GM18867 (cell line): ENCODE data around the gene SCRT2.
"Not testable (repeated sequence)": the region's sequence is repeated elsewhere in the genome, so short reads cannot be mapped to it uniquely, and the experiment has no call there.

Experiments
- ATAC-seq: cut with Tn5 transposase; IDR thresholded peaks from one replicate; pipeline ENCODE4 v1.9.1; 2021; ENCODE audit warnings: mild to moderate bottlenecking, moderate library complexity; ENCODE audit not compliant: unreplicated experiment

SCRT2 gene

GRCh38 chr20:675453-676314, at the start of gene SCRT2:
Gene SCRT2, minus strand, starts transcription at chr20:675802. Its CDS starts 201 bp downstream, at chr20:675601.
- no peak for ATAC-seq

GRCh38 chr20:724797-725196, 49.2 kb upstream of the SCRT2 start:
- not testable (repeated sequence) for ATAC-seq

DNA sequence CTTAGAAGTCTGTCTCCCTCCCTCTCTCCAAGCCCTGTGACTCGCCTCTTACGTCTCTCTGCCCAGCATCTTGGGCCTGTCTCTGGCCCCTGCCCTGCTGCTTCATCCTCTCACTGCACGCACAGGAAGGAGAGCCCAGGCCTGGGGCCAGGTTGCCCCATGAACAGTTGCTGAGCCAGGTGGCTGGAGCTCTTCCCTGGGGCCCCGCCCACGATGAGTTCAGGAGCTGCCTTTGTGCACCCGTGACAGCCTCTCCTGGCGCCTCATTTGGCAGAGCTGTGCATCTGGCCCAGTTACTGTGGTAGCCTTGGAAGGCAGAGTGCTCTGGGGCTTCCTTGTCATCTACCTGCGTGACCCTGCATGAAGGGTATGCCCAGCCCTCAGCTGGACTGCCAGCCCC, 48.2 kb upstream of the SCRT2 start:
- no peak for ATAC-seq

DNA sequence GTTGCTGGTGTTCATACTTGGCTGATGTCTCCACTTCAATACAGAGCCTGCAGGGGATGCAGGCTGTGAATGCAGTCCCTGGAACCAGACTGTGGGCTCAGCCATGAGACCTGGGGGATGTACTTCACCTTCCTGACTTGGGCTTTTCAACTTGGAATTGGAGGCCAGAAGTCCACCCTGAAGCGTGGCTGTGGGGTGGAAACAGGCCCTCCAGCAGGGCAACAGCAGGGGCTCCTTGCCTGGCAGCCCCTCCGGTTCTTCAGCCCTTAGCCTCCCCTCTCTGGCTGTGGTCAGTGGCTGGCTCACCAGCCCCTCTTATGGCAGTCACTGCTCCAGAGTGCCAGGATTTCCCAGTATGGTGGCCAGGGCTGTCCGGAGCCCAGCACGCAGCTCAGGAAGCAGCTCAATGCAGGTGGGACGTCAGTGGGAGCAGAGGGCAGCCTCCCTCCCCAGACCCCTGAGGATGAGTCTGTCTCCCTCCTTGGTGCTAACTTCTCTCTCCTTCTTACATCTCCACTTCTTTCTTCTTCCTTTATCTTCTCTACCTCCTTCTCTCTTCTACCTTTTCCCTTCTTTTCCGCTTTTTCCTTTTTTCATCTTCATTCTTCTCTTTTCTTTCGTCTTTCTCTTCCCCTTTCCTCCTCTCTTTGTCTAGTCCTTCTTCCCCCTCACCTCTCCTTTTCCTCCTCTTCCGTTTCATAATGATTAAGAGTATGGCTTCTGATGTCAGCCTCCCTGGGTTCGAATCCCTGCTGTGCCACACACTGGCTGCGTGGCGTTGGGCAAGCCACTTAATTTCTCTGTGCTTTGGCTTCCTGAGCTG, 47.4 kb upstream of the SCRT2 start:
- ATAC-seq: no peak

DNA sequence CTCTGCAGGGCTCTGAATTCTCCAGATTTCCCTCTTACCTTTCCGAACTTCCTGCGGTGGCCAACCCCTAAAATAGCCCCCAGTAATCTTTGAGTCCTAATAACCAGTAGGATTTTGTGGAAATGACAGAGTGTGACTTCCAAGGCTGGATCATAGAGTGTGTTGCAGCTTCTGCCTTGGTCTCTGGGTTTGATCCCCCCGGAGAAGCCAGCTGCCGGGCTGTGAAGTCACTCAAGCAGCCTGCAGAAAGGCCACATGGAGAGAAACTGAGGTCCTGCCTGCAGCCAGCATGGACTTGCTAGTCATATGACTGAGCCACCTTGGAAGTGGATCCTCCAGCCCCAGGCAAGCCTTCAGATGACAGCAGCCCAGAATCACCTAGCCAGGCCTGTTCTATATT, 46.3 kb upstream of the SCRT2 start:
- no peak for ATAC-seq

DNA sequence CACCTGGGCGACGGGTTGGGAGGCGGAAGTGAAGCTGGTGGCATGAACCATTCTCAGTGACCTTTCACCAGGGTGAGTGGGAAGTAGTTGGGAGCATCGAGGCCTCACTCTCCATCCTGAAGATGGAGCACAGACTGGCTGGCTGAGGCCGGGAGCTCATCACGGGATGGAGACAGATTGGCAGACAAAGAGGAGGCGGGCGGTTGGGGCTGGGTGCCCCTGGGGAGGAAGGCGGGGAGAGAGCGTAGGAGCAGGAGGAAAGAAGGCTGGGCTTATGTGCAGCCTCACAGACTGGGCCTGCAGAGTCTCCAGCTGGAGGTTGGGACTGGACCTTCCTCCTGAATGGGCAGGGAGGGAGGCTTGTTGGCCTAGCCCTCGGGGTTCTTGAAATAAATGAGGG, 44.2 kb upstream of the SCRT2 start:
- no peak for ATAC-seq

DNA sequence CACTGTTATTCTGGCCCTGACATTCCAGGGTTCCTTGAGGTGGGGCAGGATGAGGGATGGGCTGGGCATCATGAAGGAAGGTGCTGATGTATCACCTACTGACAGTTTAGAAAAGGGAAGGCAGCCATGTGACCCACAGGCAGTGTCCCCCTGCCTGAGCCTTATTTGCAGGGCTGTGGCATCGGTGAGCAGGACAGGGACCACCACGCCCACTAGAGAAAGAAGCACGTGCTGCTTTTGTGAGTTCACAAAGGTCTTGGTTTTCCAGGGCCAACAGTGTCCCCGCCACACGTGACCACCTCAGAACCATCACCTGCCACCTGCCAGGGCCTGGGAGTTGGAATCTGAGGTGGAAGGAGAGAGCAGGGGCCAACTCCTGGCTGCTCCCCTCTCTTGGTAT, 43.5 kb upstream of the SCRT2 start:
- no peak for ATAC-seq

GRCh38 chr20:717832-718231, 42.2 kb upstream of the SCRT2 start:
- ATAC-seq: no peak

DNA sequence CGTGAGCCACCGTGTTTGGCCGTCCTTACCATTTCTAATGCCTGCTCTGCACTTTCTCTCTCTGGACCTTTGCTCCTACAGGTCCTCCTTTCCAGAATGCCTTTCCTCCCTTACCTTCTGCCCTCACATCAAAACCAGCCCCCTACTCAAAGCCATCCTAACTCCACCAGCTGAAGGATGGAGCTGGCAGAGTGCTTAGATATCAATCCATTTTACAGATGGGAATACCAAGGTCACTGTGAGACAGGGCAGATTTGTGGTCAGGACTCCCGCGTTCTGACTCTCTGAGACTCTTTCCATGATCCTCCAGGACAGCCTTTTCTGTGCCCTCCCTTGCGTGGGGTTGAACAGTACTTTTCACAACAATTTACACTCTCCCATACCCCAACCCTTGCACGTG, 41.7 kb upstream of the SCRT2 start:
- no peak for ATAC-seq

GRCh38 chr20:714453-714852, 38.9 kb upstream of the SCRT2 start:
- ATAC-seq: no peak

DNA sequence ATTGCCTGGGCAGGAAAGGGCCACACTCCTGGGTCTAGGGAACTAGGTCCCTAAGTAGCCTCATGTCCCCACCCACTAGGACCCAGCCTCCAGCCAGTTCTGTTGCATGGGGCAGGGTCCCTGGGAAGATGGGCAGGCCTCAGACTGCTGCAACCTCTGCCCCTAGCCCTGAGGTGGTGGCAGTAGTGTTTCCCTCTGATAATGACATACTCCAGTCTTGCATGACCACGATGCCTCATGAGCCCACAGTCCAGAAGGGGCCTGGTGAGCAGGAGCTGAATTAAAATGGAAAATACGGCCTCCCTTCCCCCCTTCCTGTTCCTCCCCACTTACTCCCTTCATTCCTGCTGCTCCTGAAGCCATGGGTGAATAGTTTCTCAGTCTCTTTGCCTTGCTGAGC, 36.0 kb upstream of the SCRT2 start:
- ATAC-seq: no peak

DNA sequence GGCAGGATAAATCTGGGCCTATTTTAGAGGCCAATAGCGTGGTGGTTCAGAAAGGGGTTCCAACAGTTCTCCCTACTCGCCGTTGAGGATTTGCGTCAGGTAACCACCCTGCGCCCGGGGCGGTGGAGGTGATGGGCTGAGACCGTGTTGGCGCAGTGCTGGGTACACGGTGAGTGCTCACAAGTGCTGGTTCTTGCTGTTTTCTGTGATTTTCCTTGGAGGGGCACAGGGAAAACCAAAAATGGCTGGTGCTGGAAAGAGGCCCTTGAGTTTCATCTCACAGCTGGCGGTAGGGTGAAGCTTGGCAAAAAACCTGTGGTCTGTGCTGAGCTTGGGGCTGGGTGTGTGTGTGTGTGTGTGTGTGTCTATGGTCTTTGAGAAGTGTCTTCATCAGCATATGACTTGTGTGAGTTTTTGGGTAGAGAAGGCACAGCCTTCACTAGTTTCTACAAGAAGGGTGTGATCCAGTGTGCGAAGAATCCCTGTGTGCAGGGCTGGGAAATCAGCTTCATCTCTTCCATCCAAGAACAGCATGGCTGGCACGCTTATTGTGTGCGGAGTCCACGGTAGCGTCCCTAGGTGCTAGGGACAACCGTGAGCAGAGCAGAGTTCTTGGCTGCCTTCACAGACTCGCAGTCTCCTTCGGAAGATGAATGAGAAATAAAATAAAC, 35.3 kb upstream of the SCRT2 start:
- no peak for ATAC-seq

DNA sequence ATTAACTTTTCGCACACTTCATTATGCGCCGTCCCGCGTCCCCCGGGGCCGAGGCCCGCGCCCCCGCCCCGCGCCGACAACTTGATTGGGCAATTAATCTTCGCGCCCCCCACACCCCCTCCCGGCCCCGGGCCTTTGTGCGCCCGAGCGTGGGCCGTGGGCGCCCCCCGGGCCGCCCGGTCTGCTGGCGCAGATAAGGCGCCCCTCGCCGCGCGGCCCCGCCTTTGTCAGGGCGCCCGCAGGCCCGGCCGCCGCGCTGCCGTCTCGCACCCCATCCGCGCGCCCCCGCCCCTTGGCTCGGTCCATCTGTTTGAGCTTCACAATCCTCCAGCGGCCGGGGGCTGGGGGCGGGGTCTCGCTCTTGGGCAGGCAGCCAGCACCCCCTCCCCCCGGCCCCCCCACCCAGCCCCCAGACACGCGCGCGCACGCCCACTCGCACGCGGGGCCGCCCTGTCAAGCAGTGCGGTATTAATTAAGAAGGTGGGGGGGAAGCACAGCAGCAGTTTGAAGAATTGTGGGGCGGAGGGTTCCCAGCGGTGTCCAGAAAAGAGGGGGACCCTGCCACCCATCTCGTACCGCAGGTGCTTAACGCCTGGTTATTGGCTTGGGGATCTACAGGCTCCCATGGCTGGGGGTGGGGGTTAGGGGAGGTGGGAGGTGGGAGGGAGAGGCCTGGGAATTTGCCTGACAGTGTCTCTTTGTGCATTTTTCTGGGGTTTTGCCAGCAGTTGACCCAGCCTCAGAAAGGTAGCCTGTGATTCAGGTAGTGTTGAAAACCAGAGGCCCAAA, 34.6 kb upstream of the SCRT2 start:
- no peak for ATAC-seq

DNA sequence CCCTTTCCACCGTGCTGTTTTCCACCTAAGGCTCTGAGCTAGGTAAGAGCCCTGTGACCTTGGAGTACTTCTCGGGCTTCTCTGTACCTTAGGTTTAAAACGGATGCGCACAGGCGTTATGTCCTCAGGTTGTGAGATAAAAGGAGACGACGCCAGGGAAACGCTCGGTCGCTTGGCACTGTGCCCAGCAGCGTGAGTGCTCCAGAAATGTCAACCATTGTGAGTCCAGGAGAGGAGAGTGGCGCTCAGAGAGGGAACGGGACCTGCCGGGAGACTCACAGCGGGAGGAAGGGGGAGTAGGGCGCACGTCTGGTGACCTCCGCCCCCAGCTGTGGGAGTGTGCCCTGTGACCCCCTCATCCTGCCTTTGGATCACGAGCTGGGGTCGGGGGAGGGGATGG, 33.8 kb upstream of the SCRT2 start:
- no peak for ATAC-seq

GRCh38 chr20:708956-709355, 33.4 kb upstream of the SCRT2 start:
- no peak for ATAC-seq

DNA sequence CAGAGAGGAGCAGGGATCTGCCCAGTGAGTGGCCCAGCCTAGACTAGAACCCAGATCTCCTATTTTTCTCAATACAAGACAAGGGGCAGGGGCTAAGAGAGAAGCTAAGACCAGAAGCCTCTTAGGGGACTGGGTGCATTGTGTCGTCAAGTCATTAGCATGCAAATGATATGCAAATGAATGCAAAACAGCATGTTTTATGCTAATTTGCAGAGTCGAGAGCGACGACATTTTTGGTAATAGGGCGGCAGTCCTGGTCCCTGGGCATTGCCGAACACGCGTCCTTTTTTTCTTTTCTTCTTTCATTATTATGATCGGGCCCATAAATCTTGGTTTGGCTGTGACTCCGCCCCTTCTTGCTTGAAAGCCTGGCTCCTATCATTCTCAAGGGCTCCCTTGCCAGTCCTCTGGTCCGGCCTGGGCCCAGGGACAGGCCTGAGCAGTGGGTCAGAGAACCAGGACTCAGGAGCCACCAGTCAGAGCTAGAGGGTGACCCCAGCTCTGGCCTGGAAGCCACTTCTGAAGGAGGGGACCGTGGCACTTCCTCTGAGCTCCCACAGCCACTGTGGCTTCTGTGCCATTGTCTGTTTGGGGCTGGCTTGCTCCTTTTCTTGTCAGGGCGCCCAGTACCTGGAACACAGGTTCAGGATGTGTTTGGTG, 32.0 kb upstream of the SCRT2 start:
- ATAC-seq: no peak

DNA sequence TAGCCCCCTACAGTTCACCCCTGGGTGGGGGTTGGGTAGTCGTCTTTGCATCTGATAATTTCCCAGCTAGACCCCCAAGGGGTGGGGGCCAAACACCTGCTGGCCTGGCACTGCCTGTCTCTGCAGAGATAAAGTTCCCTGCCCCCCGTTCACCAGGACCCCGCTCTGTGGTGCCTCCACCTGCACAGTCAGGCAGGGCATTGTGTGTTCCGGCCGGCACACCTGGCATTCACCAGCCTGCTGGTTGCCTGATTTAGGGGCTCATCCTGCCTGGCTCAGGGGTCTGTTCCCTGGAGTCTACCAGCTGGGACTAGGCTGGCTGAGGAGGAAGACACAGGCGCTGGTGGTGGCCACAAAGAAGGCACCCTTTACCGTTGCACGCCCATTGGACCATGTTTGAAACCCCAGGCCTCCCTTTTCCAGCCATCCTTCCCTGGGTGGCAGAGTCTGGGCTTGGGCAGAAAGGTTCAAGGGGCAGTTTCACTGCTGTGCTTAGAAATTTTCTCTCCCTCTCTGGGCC, 30.8 kb upstream of the SCRT2 start:
- ATAC-seq: no peak

DNA sequence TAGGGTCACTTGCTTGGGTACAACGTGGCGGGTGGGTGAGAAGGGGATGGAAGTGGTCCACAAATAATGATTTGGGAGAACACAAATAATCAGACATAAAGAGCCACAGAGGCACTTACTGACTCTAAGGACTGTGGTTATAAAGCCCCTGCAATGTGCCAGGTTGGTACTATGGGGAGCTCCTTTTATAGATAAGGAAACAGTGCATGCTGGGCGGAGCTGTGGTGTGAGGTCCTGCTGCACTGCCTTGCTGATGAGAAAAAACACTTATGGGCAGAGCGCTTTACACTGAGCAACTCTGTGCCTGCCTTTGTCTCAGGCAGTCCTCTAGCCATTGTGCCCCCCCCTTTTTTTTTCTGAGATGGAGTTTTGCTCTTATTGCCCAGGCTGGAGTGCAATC, 29.1 kb upstream of the SCRT2 start:
- no peak for ATAC-seq

- no peak for ATAC-seq
Observed at GRCh38 chr20:703426-703825, 27.8 kb upstream of the SCRT2 start.

GRCh38 chr20:703006-703405, 27.4 kb upstream of the SCRT2 start:
- ATAC-seq: no peak
